HUES48 (cell line): ENCODE data around the gene MPP3.

Experiments used
- H3K27ac ChIP-seq: one replicate; pipeline ENCODE4 v1.7.0; 2013; ENCODE audit warnings: low read depth, low read length, inconsistent platforms
- H3K27me3 ChIP-seq: 2 replicates; pipeline ENCODE4 v1.6.1; 2013; ENCODE audit warnings: mild to moderate bottlenecking, low read length; ENCODE audit not compliant: control insufficient read depth, insufficient read depth
- H3K36me3 ChIP-seq: 2 replicates; pipeline ENCODE4 v1.6.1; 2013; ENCODE audit warnings: low read length; ENCODE audit not compliant: control insufficient read depth, insufficient read depth
- H3K4me1 ChIP-seq: 2 replicates; pipeline ENCODE4 v1.6.1; 2013; ENCODE audit warnings: mild to moderate bottlenecking, low read length; ENCODE audit not compliant: control insufficient read depth, insufficient read depth
- H3K4me3 ChIP-seq: 2 replicates; pipeline ENCODE4 v1.5.1; 2013; ENCODE audit warnings: mild to moderate bottlenecking, low read depth, low read length
- H3K9ac ChIP-seq: 2 replicates; pipeline ENCODE4 v1.6.1; 2013; ENCODE audit warnings: mild to moderate bottlenecking, low read depth, low read length, moderate library complexity
- H3K9me3 ChIP-seq: 2 replicates; pipeline ENCODE4 v1.6.1; 2013; ENCODE audit warnings: low read length; ENCODE audit not compliant: control insufficient read depth, insufficient read depth

MPP3 gene

DNA sequence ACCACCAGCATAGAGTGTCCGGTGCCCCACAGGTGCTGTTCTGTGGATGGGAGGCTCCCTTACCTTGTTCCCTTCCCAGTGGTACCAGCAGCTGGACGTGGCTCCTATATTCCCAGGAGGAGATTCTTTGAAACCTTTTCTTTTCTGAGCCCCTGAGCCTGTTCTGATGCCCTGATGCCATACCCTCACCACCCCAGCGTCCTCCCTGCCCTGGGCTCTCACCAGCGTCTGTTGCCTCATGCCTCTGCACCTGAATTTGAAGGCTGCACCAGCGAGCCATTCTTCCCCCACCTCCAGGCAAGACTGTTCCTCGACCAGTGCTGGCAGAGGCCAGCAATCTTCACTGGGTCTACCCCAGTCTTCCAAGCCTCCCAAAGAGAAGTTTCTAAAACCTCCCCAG, 74.9 kb downstream of the MPP3 start:
- Histone ChIP-seq H3K27me3 (peaks cover 37% of the 10 kb centered on the region), H3K9ac (no peak overlapping the region), H3K27ac (no peak overlapping the region), H3K36me3 (no peaks in the 10 kb centered on the region), H3K4me1 (peaks cover 9% of the 10 kb centered on the region), H3K4me3 (no peak overlapping the region), H3K9me3 (no peaks in the 10 kb centered on the region)

DNA sequence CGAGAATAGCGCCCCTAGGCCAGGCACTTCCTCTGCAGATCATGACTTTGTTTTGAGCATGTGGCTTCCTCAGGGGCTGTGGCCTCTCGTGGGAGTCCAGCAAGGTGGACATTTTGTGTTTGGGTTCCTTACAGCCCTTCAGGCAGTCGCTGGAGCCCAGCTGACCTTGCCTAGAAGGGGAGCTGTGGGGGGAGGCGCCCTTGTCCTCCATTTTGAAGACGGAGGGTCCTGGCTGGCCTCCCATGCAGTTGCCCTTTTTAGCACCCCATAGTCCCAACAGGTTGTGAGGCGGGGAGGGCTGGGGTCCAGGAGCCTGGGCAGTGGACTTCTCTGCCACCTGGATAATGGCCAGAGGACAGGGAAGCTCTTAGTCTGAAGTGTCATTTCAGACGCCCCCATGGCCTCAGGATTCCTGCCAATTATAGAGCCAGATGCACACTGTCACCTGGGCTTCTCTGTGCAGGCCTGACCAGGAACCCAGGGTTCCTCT, 75.7 kb downstream of the MPP3 start:
- no peak overlapping the region for H3K4me3 ChIP-seq
- peaks cover 9% of the 10 kb centered on the region for H3K4me1 ChIP-seq
- H3K27me3 ChIP-seq, result peaks cover 37% of the 10 kb centered on the region
- no peak overlapping the region for H3K9ac ChIP-seq
- no peak overlapping the region for H3K27ac ChIP-seq
- H3K36me3 ChIP-seq, result no peaks in the 10 kb centered on the region
- no peaks in the 10 kb centered on the region for H3K9me3 ChIP-seq

DNA sequence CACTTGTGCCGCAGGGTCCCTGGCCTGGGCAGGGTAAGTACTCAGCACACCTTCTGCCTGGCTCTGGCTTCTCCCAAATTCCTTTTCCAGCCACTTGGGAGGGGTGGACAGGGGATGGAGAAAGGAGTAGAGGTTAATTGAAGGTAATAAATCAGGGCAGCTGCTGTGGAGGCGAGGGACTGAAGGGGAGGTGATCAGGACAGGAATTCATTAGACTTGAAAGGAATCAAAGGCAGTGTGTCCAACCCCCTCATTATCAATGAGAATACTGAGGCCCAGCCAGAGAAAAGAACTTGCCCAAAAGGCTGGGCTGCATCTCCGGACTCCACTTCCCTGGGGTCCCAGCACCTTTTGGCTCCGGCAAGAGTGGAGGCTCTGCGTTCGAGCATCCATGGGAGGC, 76.7 kb downstream of the MPP3 start:
- Histone ChIP-seq H3K4me3 (no peak overlapping the region), H3K9ac (no peak overlapping the region), H3K27me3 (peaks cover 37% of the 10 kb centered on the region), H3K4me1 (peaks cover 9% of the 10 kb centered on the region), H3K9me3 (no peaks in the 10 kb centered on the region), H3K36me3 (no peaks in the 10 kb centered on the region), H3K27ac (no peak overlapping the region)

DNA sequence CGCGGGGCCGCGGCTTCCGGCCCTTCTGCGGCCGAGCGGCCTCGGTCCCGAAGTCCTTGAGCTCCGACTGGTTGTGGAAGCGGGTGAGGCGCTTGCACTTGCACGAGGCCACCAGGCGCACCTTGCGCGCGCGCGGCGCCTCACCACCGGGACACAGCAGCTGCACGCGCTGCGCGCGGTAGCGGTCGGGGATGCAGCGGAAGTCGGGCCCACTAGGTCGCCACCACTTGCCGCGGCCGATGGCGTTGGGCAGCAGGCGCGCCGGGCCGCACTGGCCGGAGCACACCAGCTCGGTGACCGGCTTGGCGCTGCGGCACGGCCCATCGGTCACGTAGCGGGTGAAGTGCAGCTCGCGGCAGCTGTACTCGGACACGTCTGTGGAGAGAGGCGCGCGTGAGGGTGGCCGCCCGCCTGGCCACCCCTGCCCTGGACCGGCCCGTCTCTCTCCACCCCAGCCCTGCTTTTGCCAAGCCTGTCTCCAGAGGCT, 77.5 kb downstream of the MPP3 start:
- Histone ChIP-seq H3K4me3 (peak overlapping the region; percentile 45), H3K9ac (no peak overlapping the region), H3K4me1 (peaks cover 9% of the 10 kb centered on the region), H3K27ac (no peak overlapping the region), H3K9me3 (no peaks in the 10 kb centered on the region), H3K27me3 (peaks cover 37% of the 10 kb centered on the region), H3K36me3 (no peaks in the 10 kb centered on the region)

DNA sequence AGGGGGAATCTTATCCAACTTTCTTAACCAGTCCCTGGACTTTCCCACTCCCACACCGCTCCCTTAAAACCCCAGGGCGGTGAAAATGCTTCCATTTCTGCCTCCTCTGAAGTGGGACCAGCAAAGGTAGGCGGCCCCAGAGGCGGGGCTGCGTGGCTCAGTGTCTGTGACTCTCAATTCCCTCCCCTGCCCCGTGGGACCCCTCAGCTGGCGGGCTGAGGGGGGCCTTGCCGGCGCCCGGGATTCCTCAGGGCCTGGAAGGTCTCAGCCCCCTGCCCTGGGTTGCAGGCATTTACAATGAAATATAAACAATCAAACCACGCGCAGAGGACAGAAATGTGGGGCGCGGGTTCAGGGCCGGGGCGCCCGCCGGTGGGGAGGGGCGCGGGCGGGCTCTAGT, 78.0 kb downstream of the MPP3 start:
- Histone ChIP-seq H3K9me3 (no peaks in the 10 kb centered on the region), H3K9ac (no peak overlapping the region), H3K4me1 (peaks cover 6% of the 10 kb centered on the region), H3K36me3 (no peaks in the 10 kb centered on the region), H3K27me3 (peaks cover 37% of the 10 kb centered on the region), H3K27ac (no peak overlapping the region), H3K4me3 (peak overlapping the region; percentile 45)

DNA sequence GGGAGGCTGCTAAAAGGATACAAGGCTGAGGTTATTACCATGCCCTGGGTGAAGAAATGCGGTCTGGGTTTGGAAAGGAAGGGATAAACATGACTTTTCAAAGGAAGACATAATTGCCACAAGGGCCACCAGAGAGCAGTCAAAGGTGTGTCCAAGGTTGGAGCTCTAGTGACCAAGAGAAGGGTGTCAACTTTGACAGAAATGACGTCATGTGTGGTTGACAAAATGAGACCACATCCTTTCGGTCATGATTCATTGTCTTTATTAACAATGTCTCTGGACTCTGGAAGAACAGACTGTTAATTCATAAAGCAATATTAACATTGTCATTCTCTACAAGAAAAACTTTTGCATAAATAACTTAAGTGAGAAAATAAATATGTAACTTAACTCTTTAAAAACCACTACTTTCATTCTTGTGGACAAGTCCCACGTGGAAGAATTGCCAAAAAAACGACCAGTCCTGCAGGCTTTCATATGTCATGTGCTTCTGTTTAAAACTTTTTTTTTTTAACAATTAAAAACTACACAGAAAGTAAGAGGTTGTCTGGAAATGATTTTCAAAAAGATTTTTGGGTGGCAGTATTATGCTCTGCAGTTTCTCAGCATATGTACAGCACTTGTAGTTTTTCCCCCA, 79.3 kb downstream of the MPP3 start:
- no peaks in the 10 kb centered on the region for H3K36me3 ChIP-seq
- no peak overlapping the region for H3K9ac ChIP-seq
- H3K4me3 ChIP-seq, result no peak overlapping the region
- no peaks in the 10 kb centered on the region; the same call in 1 of the 2 replicates for H3K4me1 ChIP-seq
- no peak overlapping the region for H3K27ac ChIP-seq
- peaks cover 34% of the 10 kb centered on the region for H3K27me3 ChIP-seq
- no peaks in the 10 kb centered on the region for H3K9me3 ChIP-seq
